AG09309 (cell line): ENCODE results near the gene PARP3.

Experiments used
- DNase-seq: peaks from one replicate; pipeline ENCODE4 v3.0.0-alpha.2; 2010; ENCODE audit warnings: low read depth
- H3K4me3 ChIP-seq: 2 replicates; pipeline ENCODE4 v1.5.1; 2011; ENCODE audit warnings: mild to moderate bottlenecking, low read depth, low read length, moderate library complexity; ENCODE audit not compliant: control insufficient read depth
- TF ChIP-seq, protein P1 (sequence below): IDR thresholded peaks from 2 replicates; pipeline ENCODE4 v1.5.1; 2011; ENCODE audit warnings: mild to moderate bottlenecking, low read depth, low read length, inconsistent platforms; ENCODE audit not compliant: insufficient read depth, control insufficient read depth; ENCODE audit errors: missing control alignments

PARP3 gene

DNA sequence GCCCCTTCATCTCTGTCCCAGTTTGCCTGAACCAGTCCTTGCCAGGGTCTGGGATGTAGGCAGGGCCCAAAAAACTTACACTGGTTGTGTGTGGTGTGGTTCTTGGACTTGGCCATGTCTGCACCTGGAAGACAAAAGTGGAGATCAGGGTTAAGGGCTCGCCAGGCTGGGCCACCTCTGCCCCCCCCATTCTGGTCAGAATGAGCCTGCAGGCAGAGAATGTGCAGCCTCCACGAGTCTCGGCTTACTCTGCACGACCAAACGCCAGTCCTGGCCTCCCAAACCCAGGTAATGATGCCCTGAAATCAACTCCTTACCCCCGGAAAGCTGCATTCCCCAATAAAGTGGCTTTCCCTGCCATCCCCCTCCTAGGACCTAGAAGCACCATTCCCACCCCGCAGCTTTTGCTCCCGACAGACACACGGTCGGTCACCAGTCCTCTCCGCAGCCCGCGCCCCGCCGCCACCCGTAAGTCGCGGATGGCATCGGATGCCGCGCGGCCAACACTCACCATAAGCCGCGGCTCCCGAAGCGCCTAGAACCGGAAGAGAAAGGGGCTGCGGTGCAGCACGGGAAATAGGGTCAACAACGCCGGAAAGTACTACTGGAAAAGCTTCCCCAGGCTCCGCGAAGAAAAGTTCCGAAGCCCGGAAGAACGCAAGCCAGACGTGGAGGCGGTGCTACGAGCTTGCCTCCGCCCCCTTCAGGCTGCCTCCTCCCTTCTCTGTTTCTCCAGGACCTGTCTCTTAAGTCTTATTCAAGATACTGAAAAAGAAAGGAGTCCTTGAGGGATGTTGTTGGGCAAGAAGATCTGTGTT lies 53.4 kb downstream of the PARP3 start, which contains the start of gene RPL29:
Gene RPL29, minus strand, starts transcription at position 550 of the 818 bp plus-strand sequence. Its CDS starts 434 bp downstream, at position 116.
- peak within 1 kb of the TSS; percentile 90 for H3K4me3 ChIP-seq
- TF ChIP-seq, protein P1, sequence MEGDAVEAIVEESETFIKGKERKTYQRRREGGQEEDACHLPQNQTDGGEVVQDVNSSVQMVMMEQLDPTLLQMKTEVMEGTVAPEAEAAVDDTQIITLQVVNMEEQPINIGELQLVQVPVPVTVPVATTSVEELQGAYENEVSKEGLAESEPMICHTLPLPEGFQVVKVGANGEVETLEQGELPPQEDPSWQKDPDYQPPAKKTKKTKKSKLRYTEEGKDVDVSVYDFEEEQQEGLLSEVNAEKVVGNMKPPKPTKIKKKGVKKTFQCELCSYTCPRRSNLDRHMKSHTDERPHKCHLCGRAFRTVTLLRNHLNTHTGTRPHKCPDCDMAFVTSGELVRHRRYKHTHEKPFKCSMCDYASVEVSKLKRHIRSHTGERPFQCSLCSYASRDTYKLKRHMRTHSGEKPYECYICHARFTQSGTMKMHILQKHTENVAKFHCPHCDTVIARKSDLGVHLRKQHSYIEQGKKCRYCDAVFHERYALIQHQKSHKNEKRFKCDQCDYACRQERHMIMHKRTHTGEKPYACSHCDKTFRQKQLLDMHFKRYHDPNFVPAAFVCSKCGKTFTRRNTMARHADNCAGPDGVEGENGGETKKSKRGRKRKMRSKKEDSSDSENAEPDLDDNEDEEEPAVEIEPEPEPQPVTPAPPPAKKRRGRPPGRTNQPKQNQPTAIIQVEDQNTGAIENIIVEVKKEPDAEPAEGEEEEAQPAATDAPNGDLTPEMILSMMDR: peak; percentile 9
- peak; percentile 85 for DNase-seq

DNA sequence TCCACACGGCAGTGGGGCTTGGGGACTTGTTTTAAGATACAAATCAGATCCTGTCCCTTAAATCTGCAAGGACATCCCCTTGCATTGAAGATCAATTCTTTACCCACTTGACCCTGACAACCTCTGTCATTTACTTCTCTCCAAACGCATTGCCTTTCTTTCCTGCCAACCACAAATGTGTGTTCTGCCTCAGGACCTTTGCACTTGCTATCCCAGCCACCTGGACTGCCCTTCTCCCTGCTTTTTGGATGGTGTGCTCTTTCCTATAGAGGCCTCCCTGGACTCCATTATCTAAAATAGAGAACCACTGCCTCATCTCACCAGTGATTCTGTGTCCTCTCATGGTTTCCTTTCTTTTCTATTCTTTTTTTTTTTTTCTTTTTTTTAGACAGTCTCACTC lies 55.0 kb downstream of the PARP3 start:
- DNase-seq: no peak
- TF ChIP-seq, protein P1: no peak
- H3K4me3 ChIP-seq: no peak overlapping the region

DNA sequence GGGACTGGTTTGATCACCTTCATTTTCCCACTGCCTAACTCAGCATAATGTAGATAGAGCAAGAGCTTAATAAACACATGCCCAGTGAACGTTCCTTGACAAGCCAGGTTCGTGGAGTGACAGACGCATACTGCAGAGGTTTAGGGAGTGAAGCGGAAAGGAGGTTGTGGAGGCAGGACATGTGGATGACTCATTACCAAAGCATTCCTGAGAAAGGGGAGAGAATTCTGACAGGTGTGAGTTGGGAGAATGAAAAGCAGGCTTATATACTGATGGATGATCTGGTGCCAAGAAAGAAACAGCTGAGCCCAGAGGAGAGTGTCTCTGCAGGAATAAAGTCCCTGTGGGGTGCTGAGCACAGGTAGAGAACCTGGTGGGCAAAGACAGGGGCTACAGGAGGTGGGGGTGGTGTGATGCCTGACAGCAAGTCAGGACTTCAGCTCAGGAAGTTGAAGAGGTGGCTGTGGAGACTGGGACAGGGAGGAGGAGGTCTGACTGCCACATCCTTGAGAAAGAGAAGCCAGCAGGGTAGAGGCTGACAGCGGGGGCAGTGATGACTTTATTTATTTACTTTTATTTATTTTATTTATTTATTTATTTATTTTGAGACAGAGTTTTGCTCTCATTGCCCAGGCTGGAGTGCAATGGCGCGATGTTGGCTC lies 55.9 kb downstream of the PARP3 start:
- TF ChIP-seq, protein P1: no peak
- DNase-seq: no peak
- no peak overlapping the region for H3K4me3 ChIP-seq
